D341Med (cell line): Measurements from ENCODE around the gene NDUFA12.
"Not testable (repeated sequence)": the region's sequence is repeated elsewhere in the genome, so short reads cannot be mapped to it uniquely, and the experiment has no call there.

Experiments
- DNase-seq: peaks from one replicate; pipeline ENCODE4 v3.0.0; 2012; ENCODE audit warnings: low spot score

The NDUFA12 gene

DNA sequence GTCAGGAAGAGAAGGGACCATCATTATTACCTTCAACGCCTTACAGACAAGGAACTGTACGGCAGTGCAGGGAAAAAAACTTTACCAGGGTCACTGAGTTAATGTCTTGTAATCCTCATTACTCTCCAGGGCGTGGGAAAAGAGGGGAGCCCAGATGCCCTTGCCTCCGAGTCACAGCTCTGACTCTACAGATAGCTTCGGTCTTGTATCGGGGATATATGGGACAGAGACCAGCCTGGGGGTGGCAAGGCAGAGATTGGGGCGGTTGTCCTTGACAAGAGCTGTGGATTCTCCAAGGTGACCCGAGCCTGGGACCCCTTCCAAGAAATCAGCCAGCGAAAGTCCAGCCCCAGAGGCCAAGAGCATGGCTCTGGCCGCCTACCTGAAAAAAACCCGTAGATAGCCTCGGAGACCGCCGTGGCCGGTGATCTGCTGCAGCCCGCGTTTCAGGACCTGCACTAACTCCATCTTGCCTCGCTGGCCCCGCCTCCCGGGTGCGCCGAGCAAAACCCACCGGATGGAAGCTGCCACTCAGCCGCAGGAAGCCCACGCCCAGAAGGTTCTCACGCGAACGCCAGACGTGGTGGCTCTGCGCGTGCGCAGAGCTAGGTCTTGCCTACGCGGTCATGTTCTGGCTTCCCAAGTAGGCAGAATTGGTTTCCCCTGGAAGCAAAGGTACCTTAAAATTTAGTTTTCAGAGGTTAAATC is at the start of gene NDUFA12:
Gene NDUFA12, minus strand, starts transcription at position 485 of the 708 bp plus-strand sequence. Its CDS starts 17 bp downstream, at position 468.
- DNase-seq, result peak; percentile 98

DNA sequence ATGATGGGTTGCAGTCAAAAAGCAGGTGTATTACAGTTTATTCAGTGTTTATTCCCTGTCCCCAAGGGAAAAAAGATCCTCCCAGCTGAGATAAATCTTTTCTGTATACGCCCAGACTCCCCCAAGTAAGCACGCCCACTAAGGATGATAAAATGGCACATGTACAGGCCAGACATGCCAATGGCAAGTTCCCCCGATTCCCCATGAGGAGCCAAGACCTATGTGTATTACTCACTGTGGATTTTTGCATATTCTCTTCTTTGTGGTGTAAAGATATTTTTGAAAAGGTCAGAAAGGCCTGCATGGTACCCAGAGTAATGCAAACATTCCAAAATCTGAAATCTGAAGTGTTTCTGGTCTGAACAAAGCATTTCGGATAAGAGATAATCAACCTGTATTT is 47.7 kb upstream of the NDUFA12 start:
- DNase-seq, result no peak

DNA sequence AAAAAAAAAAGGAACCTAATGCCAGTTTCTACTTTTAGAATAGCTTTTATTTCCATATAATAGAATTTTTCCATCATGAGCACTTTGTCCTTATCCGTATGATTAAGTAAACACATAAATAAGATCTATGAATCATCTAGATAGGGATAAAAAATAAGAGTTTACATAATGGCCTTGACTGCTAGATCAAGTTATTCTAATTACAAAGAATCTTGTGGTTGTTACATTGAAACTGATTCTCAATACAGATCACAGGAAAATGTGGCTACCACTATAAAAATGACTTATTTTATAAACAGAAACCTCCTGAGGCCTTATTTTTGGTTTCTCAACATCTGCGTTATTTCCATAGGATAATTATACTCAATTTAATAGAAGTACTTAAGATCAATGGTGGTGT is 34.4 kb upstream of the NDUFA12 start:
- DNase-seq, result no peak

DNA sequence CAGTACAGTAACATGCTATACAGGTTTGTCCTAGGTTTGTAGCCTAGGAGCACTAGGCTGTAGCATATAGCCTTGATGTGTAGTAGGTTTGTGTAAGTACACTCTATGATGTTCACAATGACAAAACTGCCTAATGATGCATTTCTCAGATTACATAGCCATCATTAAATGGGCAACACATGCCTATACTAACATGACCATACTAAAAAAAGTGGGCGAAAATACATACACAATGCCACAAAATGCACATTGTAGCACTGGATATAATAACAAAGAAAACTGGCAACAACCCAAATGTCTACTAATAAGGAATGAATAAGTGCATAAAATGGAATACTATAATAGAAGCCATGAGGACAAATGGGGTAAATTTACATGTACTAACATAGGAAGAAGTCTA is 31.3 kb upstream of the NDUFA12 start:
- DNase-seq, result no peak

DNA sequence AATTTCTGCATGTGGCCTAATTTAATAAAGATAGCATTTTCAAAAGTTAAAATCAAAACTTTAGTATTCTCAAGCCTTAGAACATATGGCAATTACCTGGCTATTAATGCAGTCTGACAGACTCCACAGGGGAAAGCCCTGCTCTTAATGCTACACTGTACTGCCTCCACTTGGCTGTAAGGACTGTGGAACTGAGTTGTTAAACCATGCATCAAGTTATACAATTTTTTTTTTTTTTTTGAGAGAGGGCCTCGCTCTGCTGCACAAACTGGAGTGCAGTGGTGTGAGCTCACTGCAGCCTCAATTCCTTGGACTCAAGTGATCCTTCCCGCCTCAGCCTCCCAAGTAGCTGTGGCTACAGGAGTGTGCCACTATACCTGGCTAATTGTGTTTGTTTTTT is 19.0 kb upstream of the NDUFA12 start:
- DNase-seq, result no peak

DNA sequence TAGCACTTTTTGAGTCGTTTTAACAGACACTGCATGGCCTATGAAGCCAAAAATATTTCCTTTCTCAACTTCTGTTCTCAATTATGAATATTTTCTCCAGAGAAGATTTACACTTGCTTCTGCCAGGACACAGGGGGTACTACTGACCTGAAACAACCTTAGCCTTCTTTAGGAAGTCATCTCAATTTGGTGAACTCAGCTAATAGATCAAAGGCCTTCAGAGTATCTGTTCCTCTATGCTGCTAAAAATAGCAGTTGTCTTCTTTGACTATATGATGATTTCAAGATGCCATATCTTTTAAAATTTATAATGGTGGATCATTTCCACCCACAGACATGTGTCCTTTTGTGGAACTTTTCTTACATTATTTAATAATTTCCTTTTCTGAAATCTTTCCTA is 14.0 kb upstream of the NDUFA12 start:
- no peak for DNase-seq

DNA sequence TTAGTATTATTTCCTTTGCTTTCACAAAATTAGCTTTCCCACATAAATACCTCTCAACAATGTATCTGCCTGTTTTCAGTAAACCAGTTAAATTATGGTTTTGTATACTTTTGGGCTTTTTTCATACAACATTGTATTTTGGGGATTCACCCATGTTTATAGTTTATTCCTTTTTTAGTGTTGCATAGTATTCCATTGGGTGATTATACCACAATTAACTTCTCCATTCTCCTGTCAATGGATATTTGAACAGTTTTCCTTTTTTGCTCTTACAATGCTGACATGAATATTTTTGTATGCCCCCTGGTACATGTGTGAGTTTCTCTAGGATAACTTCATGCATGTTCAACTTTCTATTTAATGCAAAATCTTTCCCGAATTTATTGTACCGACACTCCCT is 12.6 kb upstream of the NDUFA12 start:
- DNase-seq, result no peak

DNA sequence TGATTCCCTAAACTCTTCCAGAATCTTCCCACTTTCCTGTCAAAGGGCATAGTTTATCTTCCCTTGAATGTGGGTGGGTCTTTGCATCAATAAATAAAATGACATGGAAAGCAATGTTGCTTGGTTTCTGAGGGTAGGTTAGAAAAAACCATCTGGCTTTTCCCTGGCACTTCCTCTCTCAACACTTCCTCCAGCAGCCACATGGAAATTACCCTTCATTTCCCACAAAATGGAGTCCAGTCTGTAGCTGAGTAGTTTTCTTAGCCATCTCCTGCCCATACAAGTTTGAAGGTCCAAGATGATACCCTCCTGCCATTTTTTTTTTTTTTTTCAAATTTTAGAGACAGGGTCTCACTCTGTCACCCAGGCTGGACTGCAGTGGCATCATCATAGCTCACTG is 11.1 kb upstream of the NDUFA12 start:
- DNase-seq, result no peak

DNA sequence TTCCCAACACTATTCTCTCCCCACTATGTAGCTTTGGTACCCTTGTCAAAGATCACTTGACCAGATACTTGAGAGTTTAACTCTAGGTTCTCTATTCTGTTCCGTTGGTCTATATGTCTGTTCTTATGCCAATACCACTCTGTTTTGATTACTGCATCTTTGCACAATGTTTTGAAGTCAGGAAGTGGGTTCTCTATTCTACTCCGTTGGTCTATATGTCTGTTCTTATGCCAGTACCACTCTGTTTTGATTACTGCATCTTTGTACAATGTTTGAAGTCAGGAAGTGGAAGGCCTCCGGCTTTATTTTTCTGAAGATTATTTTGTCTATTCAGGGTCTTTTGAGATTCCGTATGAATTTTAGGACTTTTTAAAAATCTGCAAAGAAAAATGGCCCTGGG is 2.7 kb upstream of the NDUFA12 start:
- DNase-seq, result no peak

DNA sequence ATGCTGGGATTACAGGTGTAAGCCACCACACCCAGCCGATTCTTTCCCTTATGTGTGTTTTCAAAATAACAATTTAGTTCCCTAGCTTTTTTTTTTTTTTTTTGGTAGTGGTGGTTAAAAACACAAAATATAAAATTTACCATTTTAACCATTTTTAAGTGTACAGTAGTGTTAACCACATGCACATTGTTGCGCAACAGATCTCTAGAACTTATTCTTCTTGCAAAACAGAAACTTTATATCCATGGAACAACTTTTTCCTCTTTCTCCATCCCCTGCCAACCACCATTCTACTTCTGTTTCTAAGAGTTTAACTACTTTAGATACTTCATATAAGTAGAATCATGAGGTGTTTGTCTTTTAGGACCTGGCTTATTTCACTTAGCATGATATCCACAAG is 1.1 kb upstream of the NDUFA12 start:
- no peak for DNase-seq

DNA sequence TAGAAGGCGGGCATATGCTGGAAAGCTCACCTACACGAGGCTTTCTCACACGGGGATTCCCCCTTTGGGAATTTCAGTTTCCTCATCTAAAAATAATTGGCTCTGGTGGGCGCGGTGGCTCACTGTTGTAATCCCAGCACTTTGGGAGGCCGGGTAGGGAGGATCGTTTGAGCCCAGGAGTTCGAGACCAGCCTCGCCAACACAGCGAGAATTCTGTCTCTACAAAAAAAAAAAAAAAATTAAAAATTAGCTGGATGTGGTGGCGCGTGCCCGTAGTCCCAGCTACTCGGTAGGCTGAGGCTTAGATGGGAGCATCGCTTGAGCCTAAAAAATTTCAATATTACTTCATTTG is 400 bp upstream of the NDUFA12 start:
- no peak for DNase-seq

DNA sequence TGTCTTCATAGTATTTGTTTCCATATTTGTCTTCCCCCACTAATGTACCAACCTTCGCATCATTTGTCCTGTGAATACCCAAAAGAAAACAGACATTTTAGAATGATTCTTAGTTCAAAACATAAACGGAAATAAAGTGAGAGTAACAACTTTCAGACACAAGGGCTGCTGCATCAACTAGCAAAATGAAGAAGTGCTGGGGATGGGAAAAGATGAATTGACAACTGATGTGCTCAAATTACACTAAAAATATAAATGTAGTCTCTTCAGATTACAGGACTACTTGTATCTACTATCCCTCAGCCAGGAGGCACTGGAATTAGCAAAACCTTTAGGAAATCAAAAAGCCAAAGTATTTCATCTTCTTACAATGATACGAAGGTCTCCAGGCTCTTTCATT is 743 bp downstream of the NDUFA12 start:
- no peak for DNase-seq

DNA sequence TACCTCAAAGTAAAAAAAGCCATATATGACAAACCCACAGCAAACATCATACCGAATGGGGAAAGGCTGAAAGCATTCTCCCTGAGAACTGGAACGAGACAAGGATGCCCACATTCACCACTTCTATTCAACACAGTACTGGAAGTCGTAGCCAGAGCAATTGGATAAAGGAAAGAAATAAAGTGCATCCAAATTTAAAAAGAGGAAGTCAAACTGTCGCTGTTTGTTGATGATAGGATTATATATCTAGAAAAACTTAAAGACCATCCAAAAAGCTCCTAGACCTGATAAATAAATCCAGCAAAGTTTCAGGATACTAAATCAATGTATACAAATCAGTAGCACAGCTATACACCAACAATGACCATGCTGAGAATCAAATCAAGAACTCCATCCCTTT is 5.2 kb downstream of the NDUFA12 start:
- DNase-seq, result no peak

DNA sequence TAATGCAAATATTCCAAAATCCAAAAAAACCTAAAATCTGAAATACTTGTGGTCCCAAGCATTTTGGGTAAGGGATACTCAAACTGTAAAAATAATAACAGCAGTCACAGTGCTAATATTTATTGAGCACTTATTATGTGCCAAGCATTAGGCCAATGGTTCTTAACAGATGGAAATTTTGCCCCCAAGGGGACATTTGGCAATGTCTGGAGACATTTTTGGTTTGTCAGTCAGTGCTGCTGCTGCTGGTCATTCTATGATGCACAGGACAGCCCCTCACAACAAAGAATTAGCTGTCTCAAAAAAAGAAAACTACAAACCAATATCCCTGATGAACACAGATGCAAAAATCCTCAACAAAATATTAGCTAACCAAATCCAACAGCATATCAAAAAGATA is 5.8 kb downstream of the NDUFA12 start:
- DNase-seq, result no peak

DNA sequence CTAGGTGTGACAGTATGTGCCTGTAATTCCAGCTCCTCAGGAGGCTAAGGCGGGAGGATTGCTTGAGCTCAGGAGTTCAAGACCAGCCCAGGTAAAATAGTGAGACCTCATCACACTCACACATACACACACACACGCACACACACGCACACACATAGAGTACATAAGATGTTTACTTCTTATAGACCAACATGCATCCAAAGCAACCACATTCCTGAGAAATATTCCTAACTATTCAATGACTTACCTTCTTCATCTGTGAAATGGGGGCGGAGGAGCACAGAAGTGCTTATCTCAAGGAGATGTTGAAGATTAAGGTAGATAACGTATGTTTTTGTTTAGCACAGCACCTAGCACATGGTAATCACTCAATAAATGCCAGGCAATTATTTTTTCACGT is 6.4 kb downstream of the NDUFA12 start:
- DNase-seq, result no peak

DNA sequence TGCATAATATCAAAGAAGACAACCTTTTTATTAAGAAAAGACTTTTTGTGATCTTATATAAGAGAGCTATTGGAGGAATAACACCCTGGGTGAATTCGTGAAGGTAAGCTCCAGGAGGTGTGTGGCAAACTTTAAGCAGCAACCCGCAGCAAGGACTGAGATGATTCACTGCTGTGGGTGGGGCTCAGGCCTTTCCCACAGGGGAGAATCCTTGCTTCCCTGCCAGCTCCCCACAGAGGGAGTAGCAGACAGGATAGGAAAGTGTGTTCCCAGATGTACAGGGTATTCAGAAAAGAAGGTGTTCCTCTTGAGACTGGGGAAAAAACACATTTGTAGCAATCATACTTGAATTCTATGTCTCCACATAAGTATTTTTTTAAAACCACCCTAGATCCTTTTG is 9.2 kb downstream of the NDUFA12 start:
- no peak for DNase-seq

DNA sequence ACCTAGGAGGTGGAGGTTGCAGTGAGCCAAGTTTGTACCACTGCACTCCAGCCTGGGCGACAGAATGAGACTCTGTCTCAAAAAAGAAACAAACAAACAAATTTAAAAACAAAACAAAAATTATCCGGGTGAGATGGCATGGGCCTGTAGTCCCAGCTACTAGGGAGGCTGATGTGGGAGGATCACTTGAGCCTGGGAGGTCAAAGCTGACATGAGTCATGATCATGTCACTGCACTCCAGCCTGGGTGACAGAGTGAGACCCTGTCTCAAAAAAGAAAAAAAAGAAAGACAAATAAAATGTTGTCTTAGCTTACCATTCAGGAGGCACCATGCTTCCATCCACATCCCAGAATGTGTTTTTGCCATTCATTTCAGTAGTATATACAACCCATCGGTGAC is 9.6 kb downstream of the NDUFA12 start:
- DNase-seq, result not testable (repeated sequence)

DNA sequence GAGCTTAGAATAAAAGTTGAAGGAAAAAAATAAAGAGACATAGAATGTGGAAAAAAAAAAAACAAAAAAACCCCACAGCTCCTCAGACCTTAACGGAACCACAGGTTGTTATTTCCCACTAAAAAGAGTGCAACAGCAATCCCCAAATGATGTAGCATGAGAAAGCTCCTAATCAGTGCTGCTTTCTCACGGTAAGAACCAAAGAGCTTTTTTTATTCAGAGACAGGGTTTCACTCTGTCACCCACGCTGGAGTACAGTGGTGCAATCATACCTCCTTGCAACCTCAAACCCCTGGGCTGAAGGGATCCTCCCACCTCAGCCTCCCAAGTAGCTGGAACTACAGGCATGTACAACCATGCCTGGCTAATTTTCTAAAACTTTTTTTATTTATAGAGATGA is 13.3 kb downstream of the NDUFA12 start:
- DNase-seq, result no peak

DNA sequence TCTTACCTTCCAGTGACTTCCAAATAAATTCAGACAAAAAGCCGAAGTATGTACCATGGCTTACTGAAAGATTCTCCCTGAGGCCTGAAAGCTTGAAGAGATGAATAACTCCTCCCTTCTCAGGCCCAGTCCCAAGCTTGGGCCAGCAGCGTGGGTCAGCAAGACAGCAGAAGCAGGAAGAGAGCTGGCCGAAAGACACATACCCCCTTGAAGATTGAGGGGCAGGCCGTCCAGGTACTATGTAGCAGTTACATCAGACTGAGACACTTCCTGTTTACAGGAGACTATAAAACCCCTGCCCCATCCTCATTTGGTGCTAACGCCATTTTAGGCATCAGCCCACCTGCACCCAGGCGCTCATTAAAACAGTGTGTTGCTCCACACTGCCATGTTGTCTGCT is 15.0 kb downstream of the NDUFA12 start:
- DNase-seq, result no peak

DNA sequence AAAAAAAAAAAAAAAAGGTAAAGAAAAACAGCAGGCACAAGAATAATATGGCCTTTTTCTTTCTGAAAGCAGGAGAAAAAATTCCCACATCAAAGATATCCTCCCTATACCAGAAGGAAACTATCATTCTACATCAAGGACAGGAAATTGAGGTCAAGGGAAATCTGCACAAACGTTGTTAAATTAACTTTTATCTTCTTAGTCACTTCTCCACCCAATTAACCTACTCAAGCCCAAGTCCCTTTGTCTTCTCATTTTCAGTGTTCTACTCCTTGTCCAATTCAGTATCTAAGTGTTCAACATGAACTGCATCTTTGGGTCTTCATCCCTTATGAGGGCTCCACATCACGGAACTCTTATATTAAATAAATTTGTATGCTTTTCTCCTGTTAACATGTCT is 15.7 kb downstream of the NDUFA12 start:
- DNase-seq, result no peak

DNA sequence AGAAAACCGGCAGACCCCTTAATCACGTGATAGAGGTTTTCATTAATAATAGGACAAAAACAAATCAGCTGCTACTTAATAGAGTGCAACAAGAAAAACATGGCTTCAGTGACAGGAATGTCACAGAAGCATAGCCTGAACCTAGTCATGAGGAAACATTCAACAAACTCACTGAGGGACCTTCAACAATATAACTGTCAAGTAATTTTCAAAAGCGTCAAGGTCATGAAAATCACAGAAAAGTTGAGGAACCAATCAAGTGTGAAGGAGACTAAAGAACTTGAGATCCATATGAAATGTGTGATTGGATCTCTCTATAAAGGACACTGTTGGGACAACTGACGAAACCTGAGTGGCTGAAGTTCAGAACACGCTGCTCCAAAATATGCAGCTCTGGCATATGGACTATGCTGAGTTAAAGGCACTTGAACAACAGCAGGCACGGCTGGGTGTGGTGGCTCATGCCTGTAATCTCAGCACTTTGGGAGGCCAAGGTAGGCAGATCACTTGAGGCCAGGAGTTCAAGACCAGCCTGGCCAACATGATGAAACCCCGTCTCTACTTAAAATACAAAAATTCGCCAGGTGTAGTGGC is 16.3 kb downstream of the NDUFA12 start:
- no peak for DNase-seq

DNA sequence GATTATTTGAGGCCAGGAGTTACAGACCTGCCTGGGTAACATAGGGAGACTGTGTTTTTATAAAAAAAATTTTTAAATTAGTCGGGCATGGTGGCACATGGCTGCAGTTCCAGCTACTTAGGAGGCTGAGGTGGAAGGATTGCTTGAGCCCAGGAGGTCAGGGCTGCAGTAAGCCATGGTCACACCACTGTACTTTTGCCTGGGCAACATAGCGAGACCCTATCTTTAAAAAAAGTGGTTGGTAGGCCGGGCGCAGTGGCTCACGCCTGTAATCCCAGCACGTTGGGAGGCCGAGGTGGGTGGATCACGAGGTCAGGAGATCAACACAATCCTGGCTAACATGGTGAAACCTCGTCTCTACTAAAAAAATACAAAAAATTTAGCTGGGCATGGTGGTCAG is 18.4 kb downstream of the NDUFA12 start:
- not testable (repeated sequence) for DNase-seq

DNA sequence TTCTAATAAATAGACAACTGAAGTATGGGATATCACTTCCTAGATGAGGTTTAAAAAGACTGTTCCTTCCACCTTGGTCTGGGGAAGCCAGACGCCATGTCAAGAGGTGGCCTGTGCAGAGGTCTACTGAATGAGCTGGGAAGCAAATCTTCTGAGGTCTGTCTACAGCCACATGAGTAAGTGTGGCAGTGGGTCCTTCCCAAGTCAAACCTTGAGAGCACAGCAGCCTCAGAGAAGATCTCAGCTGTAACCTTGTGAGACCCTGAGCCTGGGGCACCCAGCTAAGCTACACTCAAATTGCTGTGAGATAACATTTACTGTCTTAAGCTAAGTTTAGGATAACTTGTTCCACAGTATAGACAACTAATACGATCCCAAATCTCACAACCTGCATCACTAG is 20.2 kb downstream of the NDUFA12 start:
- no peak for DNase-seq

DNA sequence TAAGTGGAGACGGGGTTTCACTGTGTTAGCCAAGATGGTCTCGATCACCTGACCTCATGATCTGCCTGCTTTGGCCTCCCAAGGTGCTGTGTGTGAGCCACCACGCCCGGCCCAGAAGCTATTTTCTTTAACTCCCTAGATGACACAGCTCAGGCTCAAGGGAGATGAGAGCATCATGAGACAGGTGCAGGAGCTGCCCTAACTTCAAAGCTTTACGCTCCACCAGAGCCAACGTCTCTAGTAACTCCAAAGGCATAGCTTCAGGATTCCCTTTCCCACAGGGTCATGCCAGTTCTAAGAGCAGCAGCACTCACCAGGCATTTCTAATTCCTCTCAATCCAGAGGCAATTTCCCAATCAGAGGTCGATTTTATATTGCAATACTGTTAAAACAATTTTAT is 21.0 kb downstream of the NDUFA12 start:
- no peak for DNase-seq
